Panc1 (cell line): ENCODE data around the gene LAYN.

Experiments used
- POLR2AphosphoS5 ChIP-seq: IDR thresholded peaks from 2 replicates; pipeline ENCODE4 v1.6.1; 2012; ENCODE audit warnings: mild to moderate bottlenecking, low read depth, low read length, moderate library complexity
- SIN3A ChIP-seq: IDR thresholded peaks from 2 replicates; pipeline ENCODE4 v1.6.1; 2012; ENCODE audit warnings: low read depth, mild to moderate bottlenecking, low read length, moderate library complexity, borderline replicate concordance; ENCODE audit not compliant: insufficient read depth
- TCF7L2 ChIP-seq: IDR thresholded peaks from 2 replicates; pipeline ENCODE4 v1.6.1; 2011; ENCODE audit warnings: mild to moderate bottlenecking, low read depth, low read length, inconsistent platforms
- TF ChIP-seq, protein P1 (sequence below): fragments of 450-650 bp; IDR thresholded peaks from 2 replicates; pipeline ENCODE4 v1.5.1; 2017; ENCODE audit warnings: mild to moderate bottlenecking
- TF ChIP-seq, protein P2 (sequence below), 2 experiments: IDR thresholded peaks; 2 replicates each; pipeline ENCODE4 v1.6.1; 2011 to 2012; ENCODE audit warnings: low read depth in 2 of 2, control low read depth in 1 of 2, low read length in 1 of 2, mild to moderate bottlenecking in 1 of 2, moderate library complexity in 1 of 2; ENCODE audit not compliant: insufficient read depth in 1 of 2

DNA sequence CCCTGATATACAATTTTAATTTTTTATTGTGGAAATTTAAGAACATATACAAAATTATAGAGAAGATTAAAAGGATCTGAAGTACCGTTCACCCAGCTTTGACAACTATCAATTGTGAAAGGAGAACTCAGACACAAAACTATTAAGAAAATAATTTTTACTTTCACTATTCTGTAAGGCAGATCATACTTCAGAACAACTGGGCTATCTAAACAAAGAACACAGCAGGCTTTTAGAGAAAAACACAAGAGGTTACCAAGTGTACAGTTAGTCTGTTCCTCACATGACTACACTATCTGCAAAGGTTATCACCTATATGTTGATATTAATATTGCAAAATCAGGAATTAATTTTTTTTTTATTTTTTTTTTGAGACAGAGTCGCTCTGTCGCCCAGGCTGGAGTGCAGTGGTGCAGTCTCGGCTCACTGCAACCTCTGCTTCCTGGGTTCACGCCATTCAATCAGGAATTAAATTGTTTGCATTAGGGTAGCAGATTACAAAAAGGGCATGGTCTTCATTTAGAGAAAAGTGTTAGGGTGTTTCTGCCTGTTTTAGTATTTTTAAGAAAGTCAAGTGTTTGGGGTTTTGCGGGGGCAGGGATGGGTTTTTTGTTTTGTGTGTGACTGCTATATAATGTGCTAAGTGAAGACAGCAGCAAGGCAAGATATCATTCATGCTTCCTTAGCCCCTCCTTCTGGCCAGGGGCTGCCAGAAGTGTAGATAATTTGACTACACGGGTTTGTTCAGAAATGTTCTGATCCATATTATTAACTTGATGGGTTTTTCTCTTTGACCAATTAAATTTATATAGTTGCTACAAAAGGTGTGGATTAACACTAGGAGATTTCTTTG, 34.1 kb downstream of the LAYN start:
- TF ChIP-seq, protein P1, sequence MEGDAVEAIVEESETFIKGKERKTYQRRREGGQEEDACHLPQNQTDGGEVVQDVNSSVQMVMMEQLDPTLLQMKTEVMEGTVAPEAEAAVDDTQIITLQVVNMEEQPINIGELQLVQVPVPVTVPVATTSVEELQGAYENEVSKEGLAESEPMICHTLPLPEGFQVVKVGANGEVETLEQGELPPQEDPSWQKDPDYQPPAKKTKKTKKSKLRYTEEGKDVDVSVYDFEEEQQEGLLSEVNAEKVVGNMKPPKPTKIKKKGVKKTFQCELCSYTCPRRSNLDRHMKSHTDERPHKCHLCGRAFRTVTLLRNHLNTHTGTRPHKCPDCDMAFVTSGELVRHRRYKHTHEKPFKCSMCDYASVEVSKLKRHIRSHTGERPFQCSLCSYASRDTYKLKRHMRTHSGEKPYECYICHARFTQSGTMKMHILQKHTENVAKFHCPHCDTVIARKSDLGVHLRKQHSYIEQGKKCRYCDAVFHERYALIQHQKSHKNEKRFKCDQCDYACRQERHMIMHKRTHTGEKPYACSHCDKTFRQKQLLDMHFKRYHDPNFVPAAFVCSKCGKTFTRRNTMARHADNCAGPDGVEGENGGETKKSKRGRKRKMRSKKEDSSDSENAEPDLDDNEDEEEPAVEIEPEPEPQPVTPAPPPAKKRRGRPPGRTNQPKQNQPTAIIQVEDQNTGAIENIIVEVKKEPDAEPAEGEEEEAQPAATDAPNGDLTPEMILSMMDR, result peak; percentile 15; the same call in 1 of the 2 replicates
- TF ChIP-seq POLR2AphosphoS5 (no peak), SIN3A (no peak), TCF7L2 (no peak)
- TF ChIP-seq, protein P2, sequence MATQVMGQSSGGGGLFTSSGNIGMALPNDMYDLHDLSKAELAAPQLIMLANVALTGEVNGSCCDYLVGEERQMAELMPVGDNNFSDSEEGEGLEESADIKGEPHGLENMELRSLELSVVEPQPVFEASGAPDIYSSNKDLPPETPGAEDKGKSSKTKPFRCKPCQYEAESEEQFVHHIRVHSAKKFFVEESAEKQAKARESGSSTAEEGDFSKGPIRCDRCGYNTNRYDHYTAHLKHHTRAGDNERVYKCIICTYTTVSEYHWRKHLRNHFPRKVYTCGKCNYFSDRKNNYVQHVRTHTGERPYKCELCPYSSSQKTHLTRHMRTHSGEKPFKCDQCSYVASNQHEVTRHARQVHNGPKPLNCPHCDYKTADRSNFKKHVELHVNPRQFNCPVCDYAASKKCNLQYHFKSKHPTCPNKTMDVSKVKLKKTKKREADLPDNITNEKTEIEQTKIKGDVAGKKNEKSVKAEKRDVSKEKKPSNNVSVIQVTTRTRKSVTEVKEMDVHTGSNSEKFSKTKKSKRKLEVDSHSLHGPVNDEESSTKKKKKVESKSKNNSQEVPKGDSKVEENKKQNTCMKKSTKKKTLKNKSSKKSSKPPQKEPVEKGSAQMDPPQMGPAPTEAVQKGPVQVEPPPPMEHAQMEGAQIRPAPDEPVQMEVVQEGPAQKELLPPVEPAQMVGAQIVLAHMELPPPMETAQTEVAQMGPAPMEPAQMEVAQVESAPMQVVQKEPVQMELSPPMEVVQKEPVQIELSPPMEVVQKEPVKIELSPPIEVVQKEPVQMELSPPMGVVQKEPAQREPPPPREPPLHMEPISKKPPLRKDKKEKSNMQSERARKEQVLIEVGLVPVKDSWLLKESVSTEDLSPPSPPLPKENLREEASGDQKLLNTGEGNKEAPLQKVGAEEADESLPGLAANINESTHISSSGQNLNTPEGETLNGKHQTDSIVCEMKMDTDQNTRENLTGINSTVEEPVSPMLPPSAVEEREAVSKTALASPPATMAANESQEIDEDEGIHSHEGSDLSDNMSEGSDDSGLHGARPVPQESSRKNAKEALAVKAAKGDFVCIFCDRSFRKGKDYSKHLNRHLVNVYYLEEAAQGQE (IDR thresholded peaks at IDR 0.05; ENCODE audit: insufficient read depth in 1 of 2, low read depth in 2 of 2, low read length in 1 of 2), result no peak
